ENCODE measurements around the gene DMRTB1. TPM values are rescaled to one million over a fixed set of nuclear protein-coding genes. Genes with fewer than 3 reads are reported as not detected.

DMRTB1 gene
- total and polyA plus RNA-seq, 7 donors: not detected

GRCh38 chr1:53475664-53476063, 16.5 kb downstream of the DMRTB1 start:
- no peak overlapping the region for H3K27ac ChIP-seq
- ATAC-seq (no peak), DNase-seq (no peak)
- no peak for TF ChIP-seq CTCF (IDR thresholded peaks at IDR 0.05)
- WGBS, 3 donors: 61 to 71% (median 64%) methylated on average over 7 of the region's 7 CpGs
- no peak overlapping the region for H3K4me3 ChIP-seq
- no peaks in the 10 kb centered on the region for H3K36me3 ChIP-seq (ENCODE audit: insufficient read depth in 1 of 2, low read depth in 1 of 2)
- intact Hi-C loops (cut with DNase I): no loop called here
- H3K9me3 ChIP-seq: no peaks in the 10 kb centered on the region
- H3K27me3 ChIP-seq (ENCODE audit: insufficient read depth in 3 of 3, low read length in 2 of 3): peaks cover 0 to 4% (median 3%) of the 10 kb centered on the region in 3 donors
- H3K4me1 ChIP-seq: no peaks in the 10 kb centered on the region

GRCh38 chr1:53476579-53476978, 17.4 kb downstream of the DMRTB1 start:
- TF ChIP-seq CTCF (IDR thresholded peaks at IDR 0.05): no peak
- ATAC-seq: no peak
- no peaks in the 10 kb centered on the region for H3K4me1 ChIP-seq
- no peak overlapping the region for H3K4me3 ChIP-seq
- DNase-seq: no peak
- WGBS, 3 donors: 77 to 91% (median 87%) methylated on average over 8 of the region's 8 CpGs
- H3K27me3 ChIP-seq (ENCODE audit: insufficient read depth in 3 of 3, low read length in 2 of 3): peaks cover 0 to 7% (median 3%) of the 10 kb centered on the region in 3 donors
- H3K9me3 ChIP-seq: no peaks in the 10 kb centered on the region
- no peaks in the 10 kb centered on the region for H3K36me3 ChIP-seq (ENCODE audit: insufficient read depth in 1 of 2, low read depth in 1 of 2)
- intact Hi-C loops (cut with DNase I): no loop called here
- no peak overlapping the region for H3K27ac ChIP-seq

- no peak for DNase-seq
- WGBS, 3 donors: 58 to 66% (median 60%) methylated on average over 12 of the region's 12 CpGs
- Histone ChIP-seq H3K9me3 (no peaks in the 10 kb centered on the region), H3K4me3 (no peak overlapping the region), H3K36me3 (ENCODE audit: insufficient read depth in 1 of 2, low read depth in 1 of 2) (no peaks in the 10 kb centered on the region), H3K27ac (no peak overlapping the region), H3K27me3 (ENCODE audit: insufficient read depth in 3 of 3, low read length in 2 of 3) (peaks cover 0 to 7% (median 3%) of the 10 kb centered on the region in 3 donors), H3K4me1 (no peaks in the 10 kb centered on the region)
- TF ChIP-seq CTCF (IDR thresholded peaks at IDR 0.05): no peak
- intact Hi-C loops (cut with DNase I): no loop called here
- ATAC-seq: no peak
These were observed 18.7 kb downstream of the DMRTB1 start for GRCh38 chr1:53477651-53478501.

- no peak for TF ChIP-seq CTCF (IDR thresholded peaks at IDR 0.05)
- Histone ChIP-seq H3K36me3 (ENCODE audit: insufficient read depth in 1 of 2, low read depth in 1 of 2) (no peaks in the 10 kb centered on the region), H3K27me3 (ENCODE audit: insufficient read depth in 3 of 3, low read length in 2 of 3) (peaks cover 0 to 7% (median 3%) of the 10 kb centered on the region in 3 donors), H3K27ac (no peak overlapping the region), H3K4me3 (no peak overlapping the region), H3K4me1 (no peaks in the 10 kb centered on the region), H3K9me3 (no peaks in the 10 kb centered on the region)
- WGBS, 3 donors: 61 to 75% (median 64%) methylated on average over 2 of the region's 2 CpGs
- no peak for DNase-seq
- intact Hi-C loops (cut with DNase I): no loop called here
- ATAC-seq: no peak
These were observed 19.3 kb downstream of the DMRTB1 start for GRCh38 chr1:53478502-53478818.

- DNase-seq (no peak), ATAC-seq (no peak)
- no peak overlapping the region for H3K4me3 ChIP-seq
- H3K9me3 ChIP-seq: no peaks in the 10 kb centered on the region
- no peak overlapping the region for H3K27ac ChIP-seq
- no peaks in the 10 kb centered on the region for H3K36me3 ChIP-seq (ENCODE audit: insufficient read depth in 1 of 2, low read depth in 1 of 2)
- TF ChIP-seq CTCF (IDR thresholded peaks at IDR 0.05): no peak
- intact Hi-C loops (cut with DNase I): no loop called here
- no peaks in the 10 kb centered on the region for H3K4me1 ChIP-seq
- peaks cover 0 to 14% (median 0%) of the 10 kb centered on the region in 3 donors for H3K27me3 ChIP-seq (ENCODE audit: insufficient read depth in 3 of 3, low read length in 2 of 3)
- 85 to 91% (median 90%) methylated on average over 11 of the region's 11 CpGs for WGBS, 3 donors
These were observed 21.5 kb downstream of the DMRTB1 start for GRCh38 chr1:53480678-53481077.
